T-helper 17 cell (primary cell): ENCODE results near the gene IKZF2. TPM values are rescaled to one million over a fixed set of nuclear protein-coding genes. Genes with fewer than 3 reads are reported as not detected.
A peak's percentile ranks its signal among the peaks of the same experiment; 100 is the strongest.

ENCODE experiments used
- ATAC-seq: fragments of 150-1000 bp; cut with Tn5 transposase; 2 replicates; pipeline ENCODE4 v1.10.0; 2021; ENCODE audit warnings: mild to moderate bottlenecking, moderate library complexity
- DNase-seq, 3 donors: peaks; one replicate each; pipeline versions ENCODE4 v3.0.0 to v3.0.0-alpha.2; 2020 to 2021
- H3K9me3 ChIP-seq: one replicate; pipeline ENCODE4 v1.7.0; 2013; ENCODE audit warnings: low read length, mild to moderate bottlenecking; ENCODE audit not compliant: control insufficient read depth, poor library complexity, severe bottlenecking
- H3K27ac Mint-ChIP-seq: one replicate; pipeline ENCODE4 v1.8.0; 2022; ENCODE audit warnings: mild to moderate bottlenecking, moderate library complexity, mixed read lengths
- H3K27me3 Mint-ChIP-seq: one replicate; pipeline ENCODE4 v1.8.0; 2022; ENCODE audit warnings: mixed read lengths
- H3K36me3 Mint-ChIP-seq: one replicate; pipeline ENCODE4 v1.8.0; 2022; ENCODE audit warnings: low read depth, mixed read lengths
- H3K4me1 Mint-ChIP-seq: one replicate; pipeline ENCODE4 v1.8.0; 2022; ENCODE audit warnings: mild to moderate bottlenecking, mixed read lengths
- H3K4me3 Mint-ChIP-seq: one replicate; pipeline ENCODE4 v1.8.0; 2022; ENCODE audit warnings: mild to moderate bottlenecking, moderate library complexity, mixed read lengths
- total RNA-seq, 4 donors: library from RNA in 2 of 4; stranded (reverse) in 2 of 4; gene quantifications; one replicate each; pipeline ENCODE4 v1.2.3 and lab custom pipeline; 2022 to 2026

The IKZF2 gene
- total RNA-seq, 2 donors from 2014 or later, result 11.9 to 23.9 TPM

DNA sequence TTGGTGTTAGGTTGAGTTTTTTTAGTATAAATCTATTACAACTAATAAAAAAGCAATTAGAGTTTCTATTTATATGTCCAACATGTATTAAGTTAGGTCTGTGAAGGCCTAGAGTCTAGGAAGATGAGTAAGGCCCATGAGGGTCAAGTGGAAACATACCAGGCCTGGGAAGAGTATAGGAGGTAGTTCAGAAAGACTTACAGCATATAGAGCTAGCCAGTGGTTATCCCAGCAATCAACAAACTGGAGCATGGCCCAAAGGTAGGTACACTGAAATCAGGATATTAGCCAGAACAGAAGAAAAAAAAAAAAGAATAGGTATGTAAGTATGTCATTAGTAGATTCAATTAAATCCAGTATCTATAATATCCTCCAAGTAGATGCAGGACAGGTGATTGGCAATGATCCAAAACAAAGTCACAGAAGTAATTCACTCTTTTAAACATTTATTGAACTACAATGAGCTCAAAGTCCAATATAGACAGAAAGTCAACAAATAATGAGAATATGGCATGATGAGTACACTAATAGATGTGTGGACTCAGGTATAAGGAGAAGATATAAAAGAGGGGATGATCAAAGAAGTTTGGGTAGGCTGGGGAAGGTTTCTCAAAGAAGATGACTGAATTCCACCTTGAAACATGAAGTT, 70.3 kb downstream of the IKZF2 start:
- no peaks in the 10 kb centered on the region for H3K27me3 Mint-ChIP-seq
- no peak overlapping the region for H3K4me3 Mint-ChIP-seq
- ATAC-seq (no peak), DNase-seq (no peak)
- no peaks in the 10 kb centered on the region for H3K36me3 Mint-ChIP-seq
- no peak overlapping the region for H3K27ac Mint-ChIP-seq
- no peaks in the 10 kb centered on the region for H3K9me3 ChIP-seq
- H3K4me1 Mint-ChIP-seq, result peaks cover 2% of the 10 kb centered on the region

DNA sequence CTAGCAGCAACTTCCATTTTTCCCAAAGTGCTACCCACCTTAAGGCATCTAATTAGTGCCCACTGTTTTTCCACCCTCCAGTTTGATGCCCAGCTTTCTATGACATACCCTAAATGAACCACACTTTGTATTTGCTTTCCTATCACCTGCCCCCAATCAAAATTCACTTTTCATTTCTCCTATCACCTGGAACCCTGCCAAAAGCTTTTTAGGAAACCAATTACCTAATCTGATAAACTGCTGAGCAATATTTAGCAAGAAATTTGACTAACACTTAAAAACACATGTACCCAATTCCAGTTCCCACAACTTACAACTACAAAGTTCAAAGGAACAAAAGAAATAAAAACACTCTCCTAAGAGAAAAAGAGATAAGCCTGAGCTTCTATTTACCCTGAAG, 71.7 kb downstream of the IKZF2 start:
- Mint-ChIP-seq H3K4me1 (peaks cover 2% of the 10 kb centered on the region), H3K36me3 (no peaks in the 10 kb centered on the region), H3K27ac (no peak overlapping the region), H3K27me3 (no peaks in the 10 kb centered on the region), H3K4me3 (no peak overlapping the region)
- ATAC-seq (no peak), DNase-seq (no peak)
- H3K9me3 ChIP-seq, result no peaks in the 10 kb centered on the region

DNA sequence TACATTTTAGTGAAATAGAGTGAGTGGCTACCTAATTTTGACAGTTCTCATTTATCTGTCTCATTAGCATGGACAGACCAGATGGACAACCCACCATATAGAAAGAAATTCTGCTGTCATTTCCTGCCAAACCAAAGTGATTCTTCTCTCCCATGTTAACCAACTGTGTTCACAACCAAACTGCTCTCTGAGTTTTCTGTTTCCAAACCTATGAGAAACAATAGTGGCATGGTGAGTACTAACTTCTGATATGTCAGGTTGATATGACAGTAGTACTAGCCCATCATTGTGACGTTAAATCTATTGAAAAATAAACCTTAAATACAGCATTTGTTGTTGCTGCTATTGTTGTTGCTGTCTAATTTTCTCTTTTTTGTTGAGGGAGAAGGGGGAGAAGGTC, 72.7 kb downstream of the IKZF2 start:
- no peak overlapping the region for H3K27ac Mint-ChIP-seq
- H3K4me1 Mint-ChIP-seq, result peaks cover 2% of the 10 kb centered on the region
- no peaks in the 10 kb centered on the region for H3K27me3 Mint-ChIP-seq
- H3K9me3 ChIP-seq, result no peaks in the 10 kb centered on the region
- H3K4me3 Mint-ChIP-seq, result no peak overlapping the region
- ATAC-seq (no peak), DNase-seq (no peak)
- H3K36me3 Mint-ChIP-seq, result no peaks in the 10 kb centered on the region

DNA sequence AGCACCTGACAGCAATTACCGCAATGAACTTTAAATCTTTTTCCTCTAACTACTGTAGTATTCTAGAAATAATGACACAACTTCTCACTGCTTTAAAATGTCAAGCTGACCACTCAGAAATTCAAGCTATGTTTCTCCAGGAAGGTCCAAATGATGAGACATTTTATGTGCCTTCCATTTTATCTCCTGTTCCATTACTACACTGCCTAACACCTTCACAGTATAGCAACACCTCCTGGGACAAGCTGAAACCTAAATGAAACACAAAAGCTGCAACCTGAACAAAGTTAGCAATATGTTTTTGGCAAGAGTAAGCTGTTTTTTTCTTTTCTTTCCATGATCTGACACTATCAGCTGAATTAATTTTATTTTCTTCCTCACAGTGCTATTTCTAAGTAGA, 81.9 kb downstream of the IKZF2 start:
- ATAC-seq, result no peak
- DNase-seq, result no peak
- no peak overlapping the region for H3K4me3 Mint-ChIP-seq
- H3K9me3 ChIP-seq, result no peaks in the 10 kb centered on the region
- H3K27ac Mint-ChIP-seq, result no peak overlapping the region
- no peaks in the 10 kb centered on the region for H3K27me3 Mint-ChIP-seq
- no peaks in the 10 kb centered on the region for H3K36me3 Mint-ChIP-seq
- H3K4me1 Mint-ChIP-seq, result peaks cover 6% of the 10 kb centered on the region

DNA sequence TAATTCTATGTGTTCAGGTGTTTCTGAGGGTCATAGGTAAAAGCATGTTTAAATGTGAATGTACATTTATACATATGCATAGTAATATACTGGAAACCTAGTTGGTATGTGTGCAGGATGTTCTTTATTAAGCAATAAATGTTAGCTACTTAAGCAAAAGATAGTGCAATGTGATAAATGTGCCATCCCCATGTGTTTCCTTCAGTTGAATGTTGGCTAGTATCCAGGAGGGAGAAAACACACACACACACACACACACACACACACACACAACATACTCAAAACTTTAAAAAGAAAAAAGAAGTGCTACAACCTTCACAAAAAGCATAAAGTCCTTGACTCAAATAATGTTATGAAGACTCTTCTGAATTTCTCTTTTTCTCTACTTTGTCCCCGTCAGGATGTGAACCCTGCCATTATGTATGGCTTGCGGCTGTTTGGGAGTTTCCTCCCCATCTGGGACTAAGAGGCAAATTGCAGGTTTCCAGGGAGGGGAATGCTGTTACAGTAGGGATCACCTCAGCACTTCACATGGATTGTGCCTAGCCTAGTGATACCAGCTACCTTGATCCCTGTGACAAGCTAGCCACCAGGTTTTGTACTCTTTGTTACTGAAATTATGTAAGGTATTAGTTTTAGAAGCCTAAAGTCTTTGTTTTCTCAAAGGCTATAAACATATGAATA, 82.6 kb downstream of the IKZF2 start:
- Mint-ChIP-seq H3K27me3 (no peaks in the 10 kb centered on the region), H3K4me1 (peaks cover 11% of the 10 kb centered on the region), H3K36me3 (no peaks in the 10 kb centered on the region), H3K4me3 (no peak overlapping the region), H3K27ac (no peak overlapping the region)
- DNase-seq (no peak), ATAC-seq (no peak)
- H3K9me3 ChIP-seq, result no peaks in the 10 kb centered on the region

DNA sequence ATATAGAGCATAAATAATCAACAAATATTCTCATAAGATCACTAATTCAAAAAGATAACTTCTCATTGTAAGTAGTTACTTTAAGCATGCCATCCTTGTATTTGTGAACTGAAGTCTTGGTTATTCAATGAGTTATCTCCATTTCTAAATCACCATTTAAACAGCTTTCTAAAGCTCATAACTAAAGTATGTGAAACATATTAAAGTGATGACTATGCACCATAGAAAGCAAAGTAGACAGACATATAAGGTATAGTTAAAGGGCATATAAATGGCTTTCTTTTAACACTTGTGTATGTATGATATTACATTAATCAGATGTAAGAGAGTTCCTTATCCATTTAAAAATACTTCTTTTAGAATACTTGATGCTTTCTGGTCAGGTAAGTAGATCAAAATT, 83.5 kb downstream of the IKZF2 start:
- peaks cover 11% of the 10 kb centered on the region for H3K4me1 Mint-ChIP-seq
- no peak for ATAC-seq

DNA sequence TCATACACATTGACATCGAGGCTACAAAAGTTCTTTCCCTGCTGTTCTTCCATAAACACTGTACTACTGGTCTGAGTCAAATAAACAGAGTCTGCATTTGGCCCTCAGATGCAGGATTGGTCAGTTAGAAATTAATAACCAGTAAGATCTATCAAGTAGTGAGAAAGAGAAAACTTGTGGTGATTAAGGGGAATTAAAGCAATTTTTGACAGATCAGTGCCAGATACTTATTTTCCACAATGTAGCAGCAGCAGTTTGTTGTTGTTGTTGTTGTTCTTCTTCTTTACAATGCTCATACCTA, 85.0 kb downstream of the IKZF2 start:
- Mint-ChIP-seq H3K27ac (no peak overlapping the region), H3K4me1 (peaks cover 11% of the 10 kb centered on the region), H3K36me3 (no peaks in the 10 kb centered on the region), H3K27me3 (no peaks in the 10 kb centered on the region), H3K4me3 (no peak overlapping the region)
- no peaks in the 10 kb centered on the region for H3K9me3 ChIP-seq
- ATAC-seq, result no peak
- DNase-seq, result no peak

More for the DNA sequence above, 83.5 kb downstream of the IKZF2 start:
- Mint-ChIP-seq H3K36me3 (no peaks in the 10 kb centered on the region), H3K27ac (no peak overlapping the region), H3K27me3 (no peaks in the 10 kb centered on the region), H3K4me3 (no peak overlapping the region)
- H3K9me3 ChIP-seq, result no peaks in the 10 kb centered on the region
- DNase-seq, result no peak

DNA sequence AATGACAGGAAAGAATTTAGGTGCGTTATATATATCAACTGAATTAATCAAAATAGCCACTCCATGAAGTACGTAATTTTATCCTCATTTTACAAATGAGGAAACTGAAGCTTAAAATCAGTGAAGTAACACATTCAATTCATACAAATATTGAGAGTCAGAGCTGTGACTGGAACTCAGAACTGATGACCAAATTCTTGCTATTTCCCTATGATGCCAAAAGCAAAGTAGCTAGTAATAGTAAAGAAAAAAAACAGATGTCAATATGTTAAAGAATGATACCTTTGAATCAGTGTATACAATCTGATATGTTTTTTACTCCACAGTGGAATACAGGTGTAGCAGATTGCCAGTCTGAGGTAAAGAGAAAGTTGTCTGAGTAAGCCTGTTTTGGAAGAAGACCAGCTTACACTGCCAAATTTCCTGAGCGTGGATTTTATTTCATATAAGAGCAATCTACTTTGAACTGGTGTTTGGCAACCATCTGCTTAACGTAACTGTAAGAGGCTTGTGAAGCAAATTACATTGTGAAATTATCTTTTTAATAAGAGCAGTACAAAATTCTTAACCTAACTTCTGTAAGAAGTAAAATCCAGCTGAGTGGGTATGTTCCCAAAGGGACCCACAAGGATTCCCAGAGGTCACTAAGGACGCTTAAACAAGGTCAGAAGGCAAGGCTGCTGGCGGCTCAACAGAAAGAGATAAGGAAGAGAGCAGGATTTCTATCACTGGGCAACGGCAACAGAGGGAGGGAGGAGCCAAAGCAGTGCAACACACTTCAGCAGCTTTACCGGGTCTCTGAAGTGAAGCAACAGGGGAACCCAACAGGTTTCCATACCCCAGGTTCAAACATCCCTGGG, 85.6 kb downstream of the IKZF2 start:
- Mint-ChIP-seq H3K27ac (no peak overlapping the region), H3K36me3 (no peaks in the 10 kb centered on the region), H3K27me3 (no peaks in the 10 kb centered on the region), H3K4me3 (peak overlapping the region; percentile 75), H3K4me1 (peaks cover 11% of the 10 kb centered on the region)
- H3K9me3 ChIP-seq, result no peaks in the 10 kb centered on the region
- no peak for DNase-seq
- peak; percentile 45 for ATAC-seq

DNA sequence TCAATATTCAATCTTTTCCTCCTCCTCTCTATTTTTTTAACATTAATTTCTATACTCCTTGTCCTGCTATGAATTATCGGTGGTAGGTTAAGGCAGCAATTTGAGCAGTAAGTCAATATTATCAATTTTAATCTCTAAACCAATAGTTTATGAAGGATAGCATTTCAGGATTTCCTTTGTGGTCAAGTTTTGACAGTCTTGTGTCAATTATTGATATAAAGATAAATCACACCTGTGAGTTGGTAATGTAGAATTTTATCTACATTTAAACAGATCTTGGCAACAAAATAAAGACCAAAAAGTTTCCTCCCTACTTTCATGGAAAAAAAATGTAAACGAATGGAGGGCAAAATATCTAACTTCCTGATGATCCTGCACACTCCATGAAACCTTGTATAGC, 87.3 kb downstream of the IKZF2 start:
- Mint-ChIP-seq H3K27ac (no peak overlapping the region), H3K27me3 (no peaks in the 10 kb centered on the region), H3K4me1 (peaks cover 11% of the 10 kb centered on the region), H3K4me3 (no peak overlapping the region), H3K36me3 (no peaks in the 10 kb centered on the region)
- no peak for DNase-seq
- ATAC-seq, result no peak
- no peaks in the 10 kb centered on the region for H3K9me3 ChIP-seq

DNA sequence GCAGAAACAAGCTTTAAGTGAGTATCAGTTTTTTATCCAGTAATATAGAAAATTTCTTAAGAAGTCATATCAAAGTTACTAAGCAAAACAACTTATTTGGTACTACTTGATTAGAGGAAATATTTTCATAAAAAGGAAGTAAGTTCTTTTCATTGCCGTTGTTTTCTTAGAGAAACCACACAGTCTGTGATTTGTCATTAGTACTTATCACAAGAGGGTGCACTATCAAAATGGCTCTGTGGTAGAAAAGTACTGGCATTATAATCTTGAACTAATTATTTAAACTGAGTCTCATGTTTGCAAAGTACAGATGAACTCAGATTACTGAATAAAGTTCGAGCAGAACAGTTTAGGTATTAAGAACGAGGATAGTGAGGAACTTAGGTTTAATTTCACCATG, 93.4 kb downstream of the IKZF2 start:
- H3K4me1 Mint-ChIP-seq, result peaks cover 4% of the 10 kb centered on the region

DNA sequence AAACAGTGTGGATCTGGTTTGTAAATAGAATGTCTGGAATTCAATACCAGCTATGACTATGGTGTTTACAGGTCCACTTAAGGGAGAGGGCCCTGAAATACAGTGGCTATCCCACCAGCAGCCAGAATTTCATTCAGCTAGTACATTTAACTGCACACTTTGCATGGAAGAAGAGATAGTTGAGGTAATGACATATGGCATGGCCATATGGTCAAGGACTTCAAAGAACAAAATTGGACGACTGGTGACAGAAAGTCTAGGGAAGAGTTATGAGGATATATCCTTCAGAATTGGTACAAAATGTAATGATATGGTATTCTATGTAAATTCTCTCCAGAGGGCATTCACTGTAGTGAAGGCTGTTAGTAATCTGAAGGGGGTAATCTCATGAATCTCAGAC, 105.0 kb downstream of the IKZF2 start:
- Mint-ChIP-seq H3K4me1 (no peaks in the 10 kb centered on the region), H3K4me3 (no peak overlapping the region), H3K27me3 (no peaks in the 10 kb centered on the region), H3K36me3 (peaks cover 3% of the 10 kb centered on the region), H3K27ac (no peak overlapping the region)
- H3K9me3 ChIP-seq, result no peaks in the 10 kb centered on the region
- no peak for ATAC-seq
- DNase-seq, result no peak

More for the DNA sequence above, 93.4 kb downstream of the IKZF2 start:
- H3K9me3 ChIP-seq, result no peaks in the 10 kb centered on the region
- H3K36me3 Mint-ChIP-seq, result no peaks in the 10 kb centered on the region
- H3K27ac Mint-ChIP-seq, result no peak overlapping the region
- no peak for DNase-seq
- no peak overlapping the region for H3K4me3 Mint-ChIP-seq
- ATAC-seq, result no peak
- no peaks in the 10 kb centered on the region for H3K27me3 Mint-ChIP-seq

DNA sequence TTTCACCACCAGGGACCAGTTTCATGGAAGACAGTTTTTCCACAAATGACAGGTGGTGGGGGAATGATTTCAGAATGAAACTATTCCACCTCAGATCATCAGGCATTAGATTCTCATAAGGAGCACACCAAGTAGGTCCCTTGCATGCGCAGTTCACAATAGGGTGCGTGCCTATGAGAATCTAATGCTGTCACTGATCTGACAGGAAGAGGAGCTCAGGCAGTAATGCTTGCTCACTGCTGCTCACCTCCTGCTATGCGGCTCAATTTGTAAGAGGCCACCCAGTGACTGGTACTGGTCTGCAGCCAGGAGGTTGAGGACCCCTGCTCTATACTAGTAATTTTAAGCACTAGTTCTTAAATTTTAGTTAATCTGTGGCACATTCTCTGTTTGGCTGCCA, 107.8 kb downstream of the IKZF2 start:
- DNase-seq (no peak), ATAC-seq (no peak)
- H3K9me3 ChIP-seq, result no peaks in the 10 kb centered on the region
- Mint-ChIP-seq H3K4me3 (no peak overlapping the region), H3K36me3 (peaks cover 3% of the 10 kb centered on the region), H3K27ac (no peak overlapping the region), H3K4me1 (peaks cover under 1% of the 10 kb centered on the region), H3K27me3 (no peaks in the 10 kb centered on the region)

DNA sequence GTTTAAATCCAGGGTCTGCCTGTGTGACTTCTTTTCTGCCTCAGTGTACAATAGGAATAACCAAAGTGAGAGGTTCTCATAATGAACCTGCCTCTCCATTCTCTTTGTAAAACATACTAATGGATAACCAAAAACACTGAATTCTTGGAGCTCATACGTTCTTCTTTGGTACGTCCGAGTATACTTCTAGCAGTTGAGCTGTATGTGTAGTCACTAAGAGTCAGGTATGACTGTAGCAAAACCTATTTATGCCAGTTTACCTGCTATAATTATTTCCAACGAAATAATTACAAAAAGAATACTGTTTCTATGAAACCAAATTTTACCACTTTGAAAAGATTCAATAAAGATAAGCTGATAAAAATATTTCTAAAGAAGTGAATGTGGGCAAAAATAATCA, 109.2 kb downstream of the IKZF2 start:
- Mint-ChIP-seq H3K36me3 (peaks cover 3% of the 10 kb centered on the region), H3K4me1 (peaks cover 5% of the 10 kb centered on the region), H3K4me3 (no peak overlapping the region), H3K27ac (no peak overlapping the region), H3K27me3 (no peaks in the 10 kb centered on the region)
- ATAC-seq (no peak), DNase-seq (no peak)
- H3K9me3 ChIP-seq, result no peaks in the 10 kb centered on the region
